ENCODE data around the gene PRKCD. TPM values are rescaled to one million over a fixed set of nuclear protein-coding genes. Genes with fewer than 3 reads are reported as not detected.

PRKCD gene
- total RNA-seq, 2 experiments from 2014 or later, result 13.3 to 108 TPM

DNA sequence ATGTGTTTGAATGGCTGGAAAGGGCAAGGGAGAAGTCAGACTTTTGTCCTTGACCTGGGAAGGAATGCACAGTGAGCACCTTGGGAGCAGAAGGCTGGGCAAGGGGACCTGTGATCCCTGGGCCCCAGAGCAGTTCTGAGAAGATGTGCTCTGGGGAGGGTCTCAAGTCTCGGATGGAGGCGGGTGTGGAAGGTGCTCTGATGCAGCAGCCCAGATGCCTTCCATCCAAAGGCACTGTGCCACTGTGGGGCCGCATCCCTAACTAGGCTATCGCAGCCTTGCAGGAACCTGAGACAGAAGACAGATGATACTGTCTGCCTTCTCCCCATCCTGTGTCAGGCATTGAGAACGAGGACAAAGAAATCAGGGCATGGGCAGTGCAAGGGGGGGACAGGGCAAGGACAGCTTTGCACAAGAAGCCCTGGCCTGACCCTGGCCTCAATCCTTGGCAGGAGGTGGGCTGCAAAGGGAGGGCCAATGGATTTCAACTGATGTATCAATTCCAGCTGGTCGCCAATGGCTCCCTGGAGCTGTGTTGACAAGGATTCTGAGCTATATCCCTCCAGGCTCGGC, 14.6 kb upstream of the PRKCD start:
- H2AFZ ChIP-seq (ENCODE audit: low read length), result no peak overlapping the region
- H3K4me1 ChIP-seq (ENCODE audit: insufficient read depth, low read length, poor library complexity, severe bottlenecking), result peaks cover under 1% of the 10 kb centered on the region
- ChIA-PET POLR2A (interaction anchor here (0.8 to 0.9 kb wide), 2 partner anchors 14 to 17 kb away, joined by 4 to 6 read pairs; no protein-coding TSS in a partner anchor), CTCF (ENCODE audit: unreplicated experiment) (interaction anchor here (1.5 kb wide), 1 partner anchor 19 kb away, joined by 5 read pairs; no protein-coding TSS in a partner anchor)
- no peak for TF ChIP-seq EZH2phosphoT487 (IDR thresholded peaks at IDR 0.05; ENCODE audit: borderline replicate concordance, low read depth, low read length)
- TF ChIP-seq, protein P1, sequence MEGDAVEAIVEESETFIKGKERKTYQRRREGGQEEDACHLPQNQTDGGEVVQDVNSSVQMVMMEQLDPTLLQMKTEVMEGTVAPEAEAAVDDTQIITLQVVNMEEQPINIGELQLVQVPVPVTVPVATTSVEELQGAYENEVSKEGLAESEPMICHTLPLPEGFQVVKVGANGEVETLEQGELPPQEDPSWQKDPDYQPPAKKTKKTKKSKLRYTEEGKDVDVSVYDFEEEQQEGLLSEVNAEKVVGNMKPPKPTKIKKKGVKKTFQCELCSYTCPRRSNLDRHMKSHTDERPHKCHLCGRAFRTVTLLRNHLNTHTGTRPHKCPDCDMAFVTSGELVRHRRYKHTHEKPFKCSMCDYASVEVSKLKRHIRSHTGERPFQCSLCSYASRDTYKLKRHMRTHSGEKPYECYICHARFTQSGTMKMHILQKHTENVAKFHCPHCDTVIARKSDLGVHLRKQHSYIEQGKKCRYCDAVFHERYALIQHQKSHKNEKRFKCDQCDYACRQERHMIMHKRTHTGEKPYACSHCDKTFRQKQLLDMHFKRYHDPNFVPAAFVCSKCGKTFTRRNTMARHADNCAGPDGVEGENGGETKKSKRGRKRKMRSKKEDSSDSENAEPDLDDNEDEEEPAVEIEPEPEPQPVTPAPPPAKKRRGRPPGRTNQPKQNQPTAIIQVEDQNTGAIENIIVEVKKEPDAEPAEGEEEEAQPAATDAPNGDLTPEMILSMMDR (conservative IDR thresholded peaks at IDR 0.05; ENCODE audit: low read length), result no peak
- DNase-seq (ENCODE audit: low spot score), result no peak
- no peak overlapping the region for H3K4me2 ChIP-seq (ENCODE audit: low read length)
- no TSS peak for BruUV-seq (replicated peaks)
- H3K9me2 ChIP-seq (ENCODE audit: insufficient read depth, low read length), result no peaks in the 10 kb centered on the region
- no peaks in the 10 kb centered on the region for H4K20me1 ChIP-seq (ENCODE audit: insufficient read depth, low read length)
- H3K36me3 ChIP-seq (ENCODE audit: insufficient read depth, low read length), result no peaks in the 10 kb centered on the region
- no peaks in the 10 kb centered on the region for H3K79me2 ChIP-seq (ENCODE audit: insufficient read depth, low read depth, low read length)
- no peak overlapping the region for H3K27ac ChIP-seq (ENCODE audit: low read depth, low read length, poor library complexity, severe bottlenecking)
- H3K4me3 ChIP-seq (ENCODE audit: low read depth, low read length, poor library complexity, severe bottlenecking), result no peak overlapping the region
- H3K9me3 ChIP-seq (ENCODE audit: low read length), result no peaks in the 10 kb centered on the region
- intact Hi-C loops (cut with micrococcal nuclease; ENCODE audit: unreplicated experiment), result no loop called here

DNA sequence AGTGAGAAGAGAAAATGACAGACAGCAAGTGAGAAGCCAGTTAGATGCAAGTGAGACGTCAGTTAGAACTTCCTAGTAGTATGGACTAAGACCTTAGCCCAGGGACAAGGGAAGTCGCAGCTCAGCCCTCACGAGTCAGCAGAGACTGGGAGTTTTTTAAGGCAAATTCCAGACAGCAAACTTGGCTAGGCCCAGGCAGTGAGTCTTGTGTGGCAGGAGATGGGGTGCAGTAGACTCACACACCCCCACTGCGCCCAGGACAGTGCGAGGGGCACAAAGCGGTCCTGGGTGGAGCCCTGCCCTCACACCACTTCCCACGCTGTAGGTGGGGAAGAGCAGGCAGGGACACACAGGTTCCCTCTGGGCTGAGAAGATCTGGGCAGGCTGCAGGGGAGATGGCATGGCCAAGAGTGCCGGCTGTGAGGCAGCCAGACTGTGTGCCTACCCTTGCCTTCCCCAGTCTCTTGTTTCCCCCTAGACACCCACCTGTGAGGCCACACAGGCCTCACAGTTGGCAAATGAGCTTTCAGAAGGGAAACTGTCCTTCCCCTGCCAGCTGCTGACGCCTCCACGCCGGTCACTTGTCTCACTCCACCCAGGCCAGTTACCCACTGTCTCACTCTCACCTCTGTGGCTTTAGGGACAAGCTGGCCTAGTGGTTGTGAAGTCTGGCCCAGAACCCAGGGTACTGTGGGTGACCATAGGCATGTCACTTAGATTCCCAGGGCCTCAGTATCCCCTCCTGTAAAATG, 13.7 kb upstream of the PRKCD start:
- Histone ChIP-seq H3K4me2 (ENCODE audit: low read length) (no peak overlapping the region), H3K4me1 (ENCODE audit: insufficient read depth, low read length, poor library complexity, severe bottlenecking) (no peaks in the 10 kb centered on the region), H3K9me3 (ENCODE audit: low read length) (no peaks in the 10 kb centered on the region), H3K27ac (ENCODE audit: low read depth, low read length, poor library complexity, severe bottlenecking) (no peak overlapping the region), H3K4me3 (ENCODE audit: low read depth, low read length, poor library complexity, severe bottlenecking) (no peak overlapping the region), H3K36me3 (ENCODE audit: insufficient read depth, low read length) (no peaks in the 10 kb centered on the region), H2AFZ (ENCODE audit: low read length) (no peak overlapping the region), H3K79me2 (ENCODE audit: insufficient read depth, low read depth, low read length) (no peaks in the 10 kb centered on the region), H3K9me2 (ENCODE audit: insufficient read depth, low read length) (no peaks in the 10 kb centered on the region), H4K20me1 (ENCODE audit: insufficient read depth, low read length) (no peaks in the 10 kb centered on the region)
- no peak for TF ChIP-seq EZH2phosphoT487 (IDR thresholded peaks at IDR 0.05; ENCODE audit: borderline replicate concordance, low read depth, low read length)
- TF ChIP-seq, protein P1 (conservative IDR thresholded peaks at IDR 0.05; ENCODE audit: low read length), result no peak
- CTCF ChIA-PET (ENCODE audit: unreplicated experiment), result no interaction called here
- intact Hi-C loops (cut with micrococcal nuclease; ENCODE audit: unreplicated experiment), result no loop called here
- no peak for DNase-seq (ENCODE audit: low spot score)
- POLR2A ChIA-PET, result interaction anchor here (0.8 to 1.1 kb wide), 3 partner anchors 11 to 18 kb away, joined by 3 to 6 read pairs (median 4); no protein-coding TSS in a partner anchor
- no TSS peak for BruUV-seq (replicated peaks)
